GM18909 (cell line): ENCODE results near the gene TM6SF1.
"Not testable (repeated sequence)": the region's sequence is repeated elsewhere in the genome, so short reads cannot be mapped to it uniquely, and the experiment has no call there.

ENCODE experiments used
- ATAC-seq: cut with Tn5 transposase; IDR thresholded peaks from one replicate; pipeline ENCODE4 v1.9.1; 2021; ENCODE audit warnings: mild to moderate bottlenecking; ENCODE audit not compliant: unreplicated experiment, poor library complexity

The TM6SF1 gene

DNA sequence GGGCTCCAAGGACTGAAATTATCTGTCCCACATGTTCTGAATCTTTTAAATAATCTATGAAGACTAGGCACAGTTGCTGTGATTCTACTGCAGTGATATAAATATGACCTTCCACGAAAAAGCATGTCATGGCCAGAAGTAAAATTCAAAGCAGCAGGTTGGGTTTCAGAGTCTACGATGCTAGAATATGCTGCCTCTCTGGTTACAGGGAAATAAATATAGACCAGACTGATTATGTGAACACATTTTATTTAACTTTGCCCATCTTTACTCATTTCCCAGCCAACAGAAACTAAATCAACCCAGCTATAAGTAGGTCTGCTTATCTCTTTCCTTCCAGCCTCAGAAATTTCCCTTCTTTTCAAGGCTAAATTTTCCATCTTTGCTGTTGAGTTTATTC, 19.9 kb upstream of the TM6SF1 start:
- ATAC-seq: no peak

DNA sequence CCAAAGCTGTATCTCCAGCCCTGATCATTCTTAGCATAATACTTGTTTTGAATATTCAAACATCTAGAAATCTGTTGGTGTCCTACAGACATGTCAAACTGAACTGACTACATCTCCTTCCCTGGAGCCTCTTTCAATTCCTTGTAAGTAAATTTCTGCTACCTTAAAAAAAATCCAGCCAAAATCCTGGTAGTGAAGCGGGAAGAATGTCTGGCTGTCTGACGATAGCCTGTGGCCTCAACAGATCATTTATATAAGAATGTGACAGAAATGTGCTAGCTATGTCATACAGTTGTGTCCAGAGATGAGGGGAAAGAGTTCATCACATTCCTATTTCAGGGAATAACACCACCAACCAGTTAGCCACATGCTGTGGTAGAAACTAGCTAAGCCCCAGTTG, 18.6 kb upstream of the TM6SF1 start:
- ATAC-seq: no peak

GRCh38 chr15:83090465-83090864, 17.0 kb upstream of the TM6SF1 start:
- ATAC-seq: no peak

DNA sequence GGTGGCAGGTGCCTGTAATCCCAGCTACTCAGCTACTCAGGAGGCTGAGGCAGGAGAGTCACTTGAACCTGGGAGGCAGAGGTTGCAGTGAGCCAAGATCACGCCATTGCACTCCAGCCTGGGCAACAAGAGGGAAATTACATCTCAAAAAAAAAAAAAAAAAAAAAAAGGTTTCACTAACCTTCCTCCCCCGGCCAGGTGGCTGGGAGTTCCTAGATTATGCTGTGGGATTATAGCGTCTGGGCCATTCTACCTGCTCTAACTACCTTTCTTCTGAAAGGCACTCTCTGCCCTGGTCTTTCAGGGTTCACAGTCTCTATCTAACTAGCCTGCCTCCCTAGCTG, 15.5 kb upstream of the TM6SF1 start:
- not testable (repeated sequence) for ATAC-seq

DNA sequence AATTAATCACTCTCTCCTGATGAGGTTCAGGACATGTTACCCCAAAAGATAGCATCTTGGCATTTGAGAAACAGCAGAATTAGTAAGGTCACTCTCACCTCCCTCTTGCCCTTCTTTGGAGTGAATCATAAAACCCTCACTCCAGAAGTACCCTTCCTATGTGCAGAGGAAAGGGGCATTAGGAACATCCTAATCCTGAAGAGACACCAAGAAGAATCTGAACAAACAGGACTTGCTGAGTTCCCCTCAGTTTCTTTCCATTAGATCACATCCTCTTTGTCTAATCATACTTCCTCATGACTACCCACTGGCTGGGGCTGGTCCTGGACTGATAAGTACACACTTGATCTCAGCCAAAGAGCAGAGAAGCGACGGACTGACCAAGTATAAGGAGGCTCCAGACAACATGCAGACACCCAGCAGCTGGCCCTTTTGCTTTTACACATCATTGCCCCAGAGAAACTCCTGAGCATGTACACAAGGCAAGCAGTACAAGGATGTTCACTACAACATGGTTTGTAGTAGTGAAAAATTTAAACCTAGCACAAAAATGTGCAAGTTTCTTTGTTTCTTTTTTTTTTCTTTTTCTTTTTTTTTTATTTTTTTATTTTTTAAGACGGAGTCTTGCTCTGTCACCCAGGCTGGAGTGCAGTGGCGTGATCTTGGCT, 15.0 kb upstream of the TM6SF1 start:
- ATAC-seq: peak; percentile 85

DNA sequence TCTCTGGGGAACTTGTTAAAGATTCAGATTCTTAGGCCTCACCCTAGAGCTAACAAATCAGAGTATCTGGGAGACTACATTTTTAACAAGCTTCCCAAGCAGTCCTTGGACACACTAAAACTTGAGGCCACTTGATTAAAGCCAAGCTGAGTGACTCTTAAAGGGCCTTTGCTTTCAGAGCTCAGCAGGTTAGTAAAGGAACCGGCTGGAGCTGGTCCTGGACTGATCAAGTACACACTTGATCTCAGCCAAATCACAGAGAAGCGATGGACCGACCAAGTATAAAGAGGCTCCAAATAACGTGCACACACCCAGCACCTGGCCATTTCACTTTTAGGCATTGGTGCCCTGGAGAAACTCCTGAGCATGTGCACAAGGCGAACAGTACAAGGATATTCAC, 12.9 kb upstream of the TM6SF1 start:
- no peak for ATAC-seq

- ATAC-seq: no peak
These were observed 9.4 kb upstream of the TM6SF1 start for GRCh38 chr15:83098079-83098478.

GRCh38 chr15:83099290-83099689, 8.2 kb upstream of the TM6SF1 start:
- no peak for ATAC-seq

GRCh38 chr15:83100097-83100646, 7.3 kb upstream of the TM6SF1 start:
- no peak for ATAC-seq

- no peak for ATAC-seq
These were observed 5.1 kb upstream of the TM6SF1 start for GRCh38 chr15:83102346-83102745.

- no peak for ATAC-seq
These were observed 3.3 kb upstream of the TM6SF1 start for GRCh38 chr15:83104141-83104540.

DNA sequence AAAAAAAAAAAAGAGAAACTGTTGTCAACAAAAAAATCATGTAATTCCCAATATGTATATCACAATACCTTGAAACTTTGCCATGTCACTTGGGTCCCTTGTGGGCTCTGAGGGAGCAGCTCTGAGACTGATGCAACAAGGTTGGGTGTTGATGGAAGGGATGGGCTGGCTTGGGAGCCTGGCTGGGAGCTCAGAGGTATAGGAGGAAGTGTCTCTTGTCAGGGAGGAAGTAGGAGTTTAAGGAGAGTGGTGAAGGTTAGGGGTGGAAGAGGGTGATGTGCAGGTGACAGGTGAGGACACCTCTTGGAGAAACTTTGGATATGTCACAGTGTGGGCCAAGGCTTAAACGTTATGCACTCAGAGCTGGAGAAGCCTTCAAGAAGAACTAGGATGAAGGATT, 2.0 kb upstream of the TM6SF1 start:
- no peak for ATAC-seq

DNA sequence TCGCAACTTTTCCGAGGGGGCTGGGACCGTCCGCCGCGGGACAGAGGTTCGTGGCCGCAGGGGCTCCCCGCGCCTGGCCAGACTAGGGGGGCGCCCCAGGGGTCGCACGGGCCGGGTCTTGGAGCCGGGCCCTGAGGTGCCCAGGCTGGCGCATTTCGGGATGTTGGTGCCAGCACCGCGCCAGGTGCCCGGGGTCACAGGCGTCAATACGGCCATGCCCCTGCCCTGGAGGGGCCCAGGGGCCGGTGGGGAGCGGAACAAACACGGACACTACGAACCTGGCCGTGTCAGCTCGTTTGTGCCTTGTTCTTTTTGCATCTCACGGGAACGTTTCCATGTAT, 366 bp downstream of the TM6SF1 start:
- ATAC-seq: peak; percentile 14

- ATAC-seq: peak; percentile 73
These were observed 1.1 kb downstream of the TM6SF1 start for GRCh38 chr15:83108266-83109219.

GRCh38 chr15:83109532-83109931, 2.1 kb downstream of the TM6SF1 start:
- ATAC-seq: no peak

GRCh38 chr15:83110381-83110780, 2.9 kb downstream of the TM6SF1 start:
- ATAC-seq: no peak

GRCh38 chr15:83111149-83111548, 3.7 kb downstream of the TM6SF1 start:
- ATAC-seq: no peak

DNA sequence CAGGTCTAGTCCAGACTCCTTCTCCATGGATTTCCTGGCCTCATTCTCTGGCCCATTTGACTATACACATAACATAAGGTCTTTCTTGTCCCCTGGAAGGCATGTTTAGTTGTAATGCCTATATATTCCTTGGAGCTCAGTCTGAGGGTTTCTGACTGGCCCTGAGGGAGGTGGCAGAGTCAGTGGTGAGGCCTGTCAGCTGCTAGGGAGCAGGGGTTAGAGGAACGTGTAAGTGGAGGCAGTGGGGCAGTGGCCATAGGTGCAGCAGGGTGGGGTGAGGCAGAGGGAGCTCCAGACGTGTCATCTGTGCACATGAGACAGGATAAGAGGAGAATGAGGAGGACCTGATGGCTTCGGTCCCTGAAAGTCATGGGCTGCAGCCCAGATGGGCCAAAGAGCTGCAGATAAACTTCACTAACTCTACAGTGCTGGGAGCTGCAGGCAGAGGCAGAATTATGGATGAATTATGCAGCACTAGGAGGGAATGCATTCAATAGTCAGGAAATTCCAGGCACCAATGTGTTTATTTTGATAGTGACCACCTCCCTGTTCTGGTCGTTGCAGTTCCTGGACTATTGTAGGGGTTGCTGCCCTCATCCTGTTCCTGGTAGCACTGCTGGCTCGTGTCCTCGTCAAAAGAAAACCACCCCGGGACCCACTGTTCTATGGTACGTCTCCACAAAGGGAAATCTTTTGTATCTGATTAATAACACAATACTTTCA, 4.9 kb downstream of the TM6SF1 start:
- no peak for ATAC-seq

DNA sequence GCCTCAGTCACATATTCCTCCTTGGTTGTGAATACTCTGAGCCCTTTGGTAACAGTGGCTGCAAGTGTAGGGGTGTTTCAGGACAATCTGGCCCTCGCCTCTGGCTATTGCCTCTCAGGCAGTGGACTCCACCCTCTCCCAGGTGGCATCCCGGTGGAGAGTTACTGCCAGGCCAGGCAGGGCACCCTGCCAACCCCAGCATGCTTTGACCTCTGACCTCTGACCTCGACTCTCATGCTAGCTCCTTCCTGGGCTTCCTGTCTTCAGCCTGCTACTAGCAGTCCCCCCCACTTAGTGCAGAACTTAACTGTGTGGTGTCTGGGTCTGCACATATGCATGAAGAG, 5.5 kb downstream of the TM6SF1 start:
- ATAC-seq: no peak

GRCh38 chr15:83113881-83114674, 6.6 kb downstream of the TM6SF1 start:
- no peak for ATAC-seq
